Vagina (tissue), 2 donors: ENCODE data around the gene CR2. TPM values are rescaled to one million over a fixed set of nuclear protein-coding genes. Genes with fewer than 3 reads are reported as not detected.
"Not testable (repeated sequence)": the region's sequence is repeated elsewhere in the genome, so short reads cannot be mapped to it uniquely, and the experiment has no call there.

Source experiments
- DNase-seq, 2 donors: peaks; one replicate each; pipeline ENCODE4 v3.0.0-alpha.2; 2017; ENCODE audit errors: extremely low spot score in 2 of 2
- H3K27ac ChIP-seq: fragments of 200-600 bp; sonication (generic); one replicate; pipeline ENCODE4 v1.5.1; 2019
- H3K27me3 ChIP-seq: fragments of 200-600 bp; sonication (generic); one replicate; pipeline ENCODE4 v1.5.1; 2019
- H3K36me3 ChIP-seq, 2 donors: fragments of 200-600 bp; sonication (generic); one replicate each; pipeline ENCODE4 v1.5.1; 2017 to 2019
- H3K4me1 ChIP-seq: fragments of 200-600 bp; sonication (generic); one replicate; pipeline ENCODE4 v1.5.1; 2019
- H3K4me3 ChIP-seq, 2 donors: fragments of 200-600 bp; sonication (generic); 1 replicate in 1 of 2; 2 replicates in 1 of 2; pipeline ENCODE4 v1.5.1; 2016 to 2019
- H3K9me3 ChIP-seq: fragments of 200-600 bp; sonication (generic); one replicate; pipeline ENCODE4 v1.5.1; 2019
- CTCF ChIP-seq, 3 experiments: fragments of 450-650 bp in 2 of 3; fragments of 200-600 bp in 1 of 3; sonication (generic) in 1 of 3; IDR thresholded peaks; one replicate each; pipeline ENCODE4 v1.5.1; 2017 to 2019; ENCODE audit warnings: antibody characterized with exemption in 3 of 3, mild to moderate bottlenecking in 2 of 3, moderate library complexity in 2 of 3
- POLR2A ChIP-seq, 2 donors: fragments of 450-650 bp; IDR thresholded peaks; one replicate each; pipeline ENCODE4 v1.6.1; 2017; ENCODE audit warnings: antibody characterized with exemption in 2 of 2, mild to moderate bottlenecking in 2 of 2, moderate library complexity in 2 of 2
- POLR2AphosphoS5 ChIP-seq, 2 donors: sonication (generic); formaldehyde crosslinking; IDR thresholded peaks; one replicate each; pipeline ENCODE4 v1.9.0; 2017; ENCODE audit warnings: antibody characterized with exemption in 2 of 2, mild to moderate bottlenecking in 2 of 2, low read depth in 1 of 2; ENCODE audit not compliant: insufficient read depth in 1 of 2
- intact Hi-C: fragments of 100-400 bp; cut with DNase I; formaldehyde crosslinking; loops from one replicate; pipeline ENCODE4 v1.15.1; 2023
- total RNA-seq: library from RNA; depleted of rRNA; stranded (reverse); fragments of >200 nt; gene quantifications from one replicate; pipeline ENCODE4 v1.2.3, GENCODE V29; 2016

The CR2 gene
- total RNA-seq, 1 donor from 2014 or later, result not detected

DNA sequence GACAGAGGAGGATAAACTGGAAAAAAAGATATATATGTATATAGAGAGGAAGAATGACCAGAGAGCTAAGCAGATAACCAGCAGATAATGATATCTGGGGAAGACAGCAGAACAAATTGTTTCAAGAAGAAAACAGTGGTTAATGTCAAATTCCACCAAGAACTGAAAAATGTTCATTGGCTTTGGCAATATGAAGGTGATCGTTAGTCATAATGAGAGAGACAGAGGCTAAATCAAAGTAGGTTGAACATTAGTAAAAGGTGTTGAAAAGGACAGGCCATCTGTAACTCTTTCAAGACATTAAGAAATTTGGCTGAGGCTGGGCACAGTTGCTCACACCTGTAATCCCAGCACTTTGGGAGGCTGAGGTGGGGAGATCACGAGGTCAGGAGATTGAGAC lies 25.3 kb upstream of the CR2 start:
- Histone ChIP-seq H3K27ac (no peak overlapping the region), H3K4me1 (no peaks in the 10 kb centered on the region), H3K27me3 (no peaks in the 10 kb centered on the region), H3K9me3 (no peaks in the 10 kb centered on the region), H3K4me3 (no peak overlapping the region), H3K36me3 (no peaks in the 10 kb centered on the region)
- no peak for DNase-seq
- intact Hi-C loops, result no loop called here
- TF ChIP-seq POLR2A (IDR thresholded peaks at IDR 0.05), result no peak
- no peak for TF ChIP-seq POLR2AphosphoS5 (IDR thresholded peaks at IDR 0.05; ENCODE audit: insufficient read depth in 1 of 2, low read depth in 1 of 2)
- no peak for TF ChIP-seq CTCF (IDR thresholded peaks at IDR 0.05)

DNA sequence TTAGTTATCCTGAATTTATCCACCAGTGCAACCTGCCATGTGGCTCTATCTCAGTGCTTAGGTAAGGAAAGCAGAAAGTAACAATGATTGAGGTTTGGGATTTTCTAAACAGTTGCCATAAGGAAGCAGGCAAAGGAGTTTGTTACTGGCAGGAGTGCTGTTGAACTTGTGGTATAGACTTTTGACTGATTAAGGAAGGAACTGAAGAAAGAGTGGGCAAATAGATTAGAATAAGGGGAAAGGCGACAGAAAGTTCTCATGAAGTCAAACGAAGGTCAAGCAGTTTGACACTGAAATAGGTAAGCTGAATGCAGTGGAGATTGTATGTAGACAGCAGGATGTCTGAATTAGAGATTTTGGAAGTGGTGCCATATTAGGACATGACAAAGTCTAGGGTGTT lies 24.2 kb upstream of the CR2 start:
- no peaks in the 10 kb centered on the region for H3K4me1 ChIP-seq
- H3K4me3 ChIP-seq, result no peak overlapping the region
- H3K27ac ChIP-seq, result no peak overlapping the region
- H3K27me3 ChIP-seq, result no peaks in the 10 kb centered on the region
- intact Hi-C loops, result no loop called here
- no peak for TF ChIP-seq POLR2AphosphoS5 (IDR thresholded peaks at IDR 0.05; ENCODE audit: insufficient read depth in 1 of 2, low read depth in 1 of 2)
- TF ChIP-seq POLR2A (IDR thresholded peaks at IDR 0.05), result no peak
- no peak for TF ChIP-seq CTCF (IDR thresholded peaks at IDR 0.05)
- H3K36me3 ChIP-seq, result no peaks in the 10 kb centered on the region
- no peaks in the 10 kb centered on the region for H3K9me3 ChIP-seq
- DNase-seq, result no peak

- intact Hi-C loops, result no loop called here
- Histone ChIP-seq H3K27ac (no peak overlapping the region), H3K9me3 (no peaks in the 10 kb centered on the region), H3K4me1 (no peaks in the 10 kb centered on the region), H3K36me3 (no peaks in the 10 kb centered on the region), H3K4me3 (no peak overlapping the region), H3K27me3 (no peaks in the 10 kb centered on the region)
- TF ChIP-seq CTCF (IDR thresholded peaks at IDR 0.05), result no peak
- DNase-seq, result no peak
Measured at GRCh38 chr1:207430602-207431001, 23.5 kb upstream of the CR2 start.

- H3K27me3 ChIP-seq, result no peaks in the 10 kb centered on the region
- H3K27ac ChIP-seq, result no peak overlapping the region
- no peaks in the 10 kb centered on the region for H3K9me3 ChIP-seq
- no peaks in the 10 kb centered on the region for H3K36me3 ChIP-seq
- H3K4me1 ChIP-seq, result no peaks in the 10 kb centered on the region
- TF ChIP-seq POLR2AphosphoS5 (IDR thresholded peaks at IDR 0.05; ENCODE audit: insufficient read depth in 1 of 2, low read depth in 1 of 2), result no peak
- TF ChIP-seq CTCF (IDR thresholded peaks at IDR 0.05), result no peak
- TF ChIP-seq POLR2A (IDR thresholded peaks at IDR 0.05), result no peak
- intact Hi-C loops, result no loop called here
- H3K4me3 ChIP-seq, result no peak overlapping the region
- no peak for DNase-seq
Measured at GRCh38 chr1:207431508-207431907, 22.6 kb upstream of the CR2 start.

- no peak for DNase-seq
- H3K9me3 ChIP-seq, result no peaks in the 10 kb centered on the region
- intact Hi-C loops, result no loop called here
- no peaks in the 10 kb centered on the region for H3K36me3 ChIP-seq
- no peak for TF ChIP-seq POLR2A (IDR thresholded peaks at IDR 0.05)
- TF ChIP-seq CTCF (IDR thresholded peaks at IDR 0.05), result no peak
- no peak for TF ChIP-seq POLR2AphosphoS5 (IDR thresholded peaks at IDR 0.05; ENCODE audit: insufficient read depth in 1 of 2, low read depth in 1 of 2)
- H3K4me3 ChIP-seq, result no peak overlapping the region
- no peaks in the 10 kb centered on the region for H3K27me3 ChIP-seq
- H3K27ac ChIP-seq, result no peak overlapping the region
- no peaks in the 10 kb centered on the region for H3K4me1 ChIP-seq
Measured at GRCh38 chr1:207433435-207433834, 20.7 kb upstream of the CR2 start.

DNA sequence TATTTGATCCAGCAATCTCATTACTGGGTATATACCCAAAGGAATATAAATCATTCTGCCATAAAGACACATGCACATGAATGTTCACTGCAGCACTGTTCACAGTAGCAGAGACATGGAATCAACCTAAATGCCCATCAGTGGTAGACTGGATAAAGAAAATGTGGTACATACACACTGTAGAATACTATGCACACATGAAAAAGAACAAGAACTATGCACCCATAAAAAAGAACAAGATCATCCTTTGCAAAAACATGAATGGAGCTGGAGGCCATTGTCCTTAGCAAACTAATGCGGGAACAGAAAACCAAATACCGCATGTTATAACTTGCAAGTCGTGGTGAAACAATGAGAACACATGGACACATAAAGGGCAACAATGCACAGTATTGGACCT lies 17.4 kb upstream of the CR2 start:
- intact Hi-C loops, H3K4me1 ChIP-seq, H3K27ac ChIP-seq, H3K36me3 ChIP-seq, DNase-seq, H3K27me3 ChIP-seq, H3K4me3 ChIP-seq, H3K9me3 ChIP-seq: not testable (repeated sequence)
